Muscle of back (tissue), 11 donors: ENCODE results near the gene STAG1. TPM values are rescaled to one million over a fixed set of nuclear protein-coding genes. Genes with fewer than 3 reads are reported as not detected.
"Not testable (repeated sequence)": the region's sequence is repeated elsewhere in the genome, so short reads cannot be mapped to it uniquely, and the experiment has no call there.

Source experiments
- DNase-seq, 3 donors: peaks; one replicate each; pipeline versions ENCODE4 v3.0.0 to v3.0.0-alpha.2; 2013
- polyA plus RNA-seq, 10 donors: library from polyadenylated mRNA; unstranded; fragments of 120-200 nt; gene quantifications; one replicate each; pipeline ENCODE4 v1.2.1, GENCODE V29; 2013; ENCODE audit not compliant: insufficient read length in 10 of 10

Gene STAG1
- polyA plus RNA-seq, 10 donors = 27.3 to 42.6 (median 35.2) TPM

- DNase-seq = peak; percentile 2 to 39 (median 9)
Observed at GRCh38 chr3:136512381-136512780, 239.8 kb downstream of the STAG1 start.

GRCh38 chr3:136505676-136506075 is 246.5 kb downstream of the STAG1 start:
- DNase-seq = no peak

GRCh38 chr3:136503056-136503455 is 249.1 kb downstream of the STAG1 start:
- no peak for DNase-seq

GRCh38 chr3:136498919-136499447 is 253.2 kb downstream of the STAG1 start:
- no peak for DNase-seq

GRCh38 chr3:136495213-136495612 is 257.0 kb downstream of the STAG1 start:
- no peak for DNase-seq

GRCh38 chr3:136490646-136491405 is 261.4 kb downstream of the STAG1 start:
- DNase-seq = no peak

GRCh38 chr3:136485777-136486176 is 266.4 kb downstream of the STAG1 start:
- no peak for DNase-seq

GRCh38 chr3:136476280-136476679 is 275.9 kb downstream of the STAG1 start:
- DNase-seq = no peak

- not testable (repeated sequence) for DNase-seq
Observed at GRCh38 chr3:136474876-136475275, 277.3 kb downstream of the STAG1 start.

- DNase-seq = peak in 1 of 3 donors; percentile 14
Observed at GRCh38 chr3:136473716-136474326, 278.4 kb downstream of the STAG1 start.

GRCh38 chr3:136465296-136465695 is 286.9 kb downstream of the STAG1 start:
- no peak for DNase-seq

GRCh38 chr3:136464502-136464901 is 287.7 kb downstream of the STAG1 start:
- peak in 1 of 3 donors; percentile 5 for DNase-seq

- no peak for DNase-seq
Observed at GRCh38 chr3:136463170-136463569, 289.0 kb downstream of the STAG1 start.

- no peak for DNase-seq
Observed at GRCh38 chr3:136457793-136458192, 294.4 kb downstream of the STAG1 start.

- no peak for DNase-seq
Observed at GRCh38 chr3:136456196-136456595, 296.0 kb downstream of the STAG1 start.

- no peak for DNase-seq
Observed at GRCh38 chr3:136444581-136444980, 307.6 kb downstream of the STAG1 start.

- DNase-seq = no peak
Observed at GRCh38 chr3:136437043-136437442, 315.1 kb downstream of the STAG1 start.

- no peak for DNase-seq
Observed at GRCh38 chr3:136434429-136434828, 317.7 kb downstream of the STAG1 start.

GRCh38 chr3:136432685-136433084 is 319.5 kb downstream of the STAG1 start:
- no peak for DNase-seq

- DNase-seq = no peak
Observed at GRCh38 chr3:136428167-136428566, 324.0 kb downstream of the STAG1 start.

GRCh38 chr3:136427236-136427635 is 324.9 kb downstream of the STAG1 start:
- DNase-seq = no peak

- no peak for DNase-seq
Observed at GRCh38 chr3:136414476-136414875, 337.7 kb downstream of the STAG1 start.

GRCh38 chr3:136412307-136412706 is 339.9 kb downstream of the STAG1 start:
- DNase-seq = no peak
